Upper lobe of left lung (tissue), 6 donors: ENCODE results near the gene NHS. TPM values are rescaled to one million over a fixed set of nuclear protein-coding genes. Genes with fewer than 3 reads are reported as not detected.

Experiments used
- ATAC-seq, 2 donors: fragments of 200-7000 bp; cut with Tn5 transposase; one replicate each; pipeline ENCODE4 v1.9.1; 2022; ENCODE audit warnings: mild to moderate bottlenecking in 2 of 2, moderate library complexity in 2 of 2; ENCODE audit not compliant: low FRiP score in 2 of 2
- DNase-seq, 2 donors: peaks; one replicate each; pipeline ENCODE4 v3.0.0-alpha.2; 2019 to 2020
- H3K27ac ChIP-seq, 4 donors: fragments of 200-600 bp; sonication (generic); one replicate each; pipeline ENCODE4 v1.5.1; 2016 to 2019
- H3K27me3 ChIP-seq, 4 donors: fragments of 200-600 bp; sonication (generic); one replicate each; pipeline ENCODE4 v1.5.1; 2017 to 2019
- H3K36me3 ChIP-seq, 4 donors: fragments of 200-600 bp; sonication (generic); one replicate each; pipeline ENCODE4 v1.5.1; 2016 to 2019
- H3K4me1 ChIP-seq, 4 donors: fragments of 200-600 bp; sonication (generic); one replicate each; pipeline ENCODE4 v1.5.1; 2018 to 2019
- H3K4me3 ChIP-seq, 4 donors: fragments of 200-600 bp; sonication (generic); one replicate each; pipeline ENCODE4 v1.5.1; 2017 to 2019; ENCODE audit warnings: mild to moderate bottlenecking in 2 of 4, moderate library complexity in 1 of 4
- H3K9me3 ChIP-seq, 4 donors: fragments of 200-600 bp; sonication (generic); one replicate each; pipeline ENCODE4 v1.5.1; 2018 to 2019
- CTCF ChIP-seq, 6 experiments: fragments of 450-650 bp in 4 of 6; fragments of 200-600 bp in 2 of 6; sonication (generic) in 2 of 6; IDR thresholded peaks; one replicate each; pipeline ENCODE4 v1.5.1; 2016 to 2019; ENCODE audit warnings: antibody characterized with exemption in 6 of 6
- EP300 ChIP-seq, 4 donors: sonication (generic); formaldehyde crosslinking; IDR thresholded peaks; one replicate each; pipeline ENCODE4 v1.5.1; 2017; ENCODE audit warnings: antibody characterized with exemption in 4 of 4, control low read depth in 2 of 4
- POLR2A ChIP-seq, 4 donors: fragments of 450-650 bp; IDR thresholded peaks; one replicate each; pipeline ENCODE4 v1.5.1; 2016 to 2017; ENCODE audit warnings: antibody characterized with exemption in 4 of 4, mild to moderate bottlenecking in 2 of 4
- POLR2AphosphoS5 ChIP-seq, 2 donors: sonication (generic); formaldehyde crosslinking; IDR thresholded peaks; one replicate each; pipeline ENCODE4 v1.5.1; 2017; ENCODE audit warnings: antibody characterized with exemption in 2 of 2
- WGBS, 2 donors: methylation state at CpG; one replicate each; pipeline ENCODE4 v1.1.5; 2017 to 2018; 5-methylcytosine and 5-hydroxymethylcytosine counted together
- total RNA-seq, 6 donors: library from RNA; depleted of rRNA in 4 of 6; stranded (reverse); fragments of >200 nt in 4 of 6; gene quantifications; one replicate each; pipeline versions ENCODE4 v1.1.0 to v1.2.1, GENCODE V29; 2016 to 2021
- donor health status: DM: no; HTN: no; CAD: no; lungs with moderate emphysema.
- donor health status: DM: no; HTN: yes; CAD: no; lungs with severe emphysema.

Gene NHS
- total RNA-seq, 6 donors from 2014 or later, result 0.46 to 6.3 (median 2.4) TPM

- no peaks in the 10 kb centered on the region for H3K27me3 ChIP-seq
- no peak overlapping the region for H3K27ac ChIP-seq
- H3K4me3 ChIP-seq, result no peak overlapping the region
- DNase-seq (no peak), ATAC-seq (no peak)
- peaks cover 5 to 26% (median 10%) of the 10 kb centered on the region in 4 donors for H3K4me1 ChIP-seq
- H3K36me3 ChIP-seq, result no peaks in the 10 kb centered on the region
- WGBS, 2 donors, result 53 to 54% methylated on average over 1 of the region's 1 CpG
- no peaks in the 10 kb centered on the region for H3K9me3 ChIP-seq
- TF ChIP-seq POLR2AphosphoS5 (IDR thresholded peaks at IDR 0.05) (no peak), POLR2A (IDR thresholded peaks at IDR 0.05) (no peak)
Measured at GRCh38 chrX:17525266-17525665, 150.3 kb downstream of the NHS start.

- Histone ChIP-seq H3K4me1 (peaks cover 5 to 26% (median 10%) of the 10 kb centered on the region in 4 donors), H3K36me3 (no peaks in the 10 kb centered on the region), H3K4me3 (no peak overlapping the region), H3K9me3 (no peaks in the 10 kb centered on the region), H3K27ac (peak overlapping the region in 1 of 4 donors; percentile 69), H3K27me3 (no peaks in the 10 kb centered on the region)
- no peak for TF ChIP-seq POLR2AphosphoS5 (IDR thresholded peaks at IDR 0.05)
- no peak for TF ChIP-seq EP300 (IDR thresholded peaks at IDR 0.05)
- TF ChIP-seq CTCF (IDR thresholded peaks at IDR 0.05), result no peak
- TF ChIP-seq POLR2A (IDR thresholded peaks at IDR 0.05), result no peak
- no peak for ATAC-seq
- DNase-seq, result no peak
- WGBS, 2 donors, result 82 to 93% methylated on average over 3 to 8 of the region's 8 CpGs
Measured at GRCh38 chrX:17525762-17526555, 151.0 kb downstream of the NHS start.

GRCh38 chrX:17527135-17527701 is 152.2 kb downstream of the NHS start:
- ATAC-seq (peak; percentile 68 to 76), DNase-seq (peak in 1 of 2 donors; percentile 73)
- peak overlapping the region; percentile 44 to 73 (median 71) for H3K27ac ChIP-seq
- no peaks in the 10 kb centered on the region for H3K9me3 ChIP-seq
- H3K36me3 ChIP-seq, result no peaks in the 10 kb centered on the region
- H3K4me1 ChIP-seq, result peaks cover 5 to 24% (median 10%) of the 10 kb centered on the region in 4 donors
- WGBS, 2 donors, result 7 to 27% methylated on average over 2 to 5 of the region's 5 CpGs
- H3K27me3 ChIP-seq, result no peaks in the 10 kb centered on the region
- no peak for TF ChIP-seq POLR2A (IDR thresholded peaks at IDR 0.05)
- no peak for TF ChIP-seq POLR2AphosphoS5 (IDR thresholded peaks at IDR 0.05)
- TF ChIP-seq EP300 (IDR thresholded peaks at IDR 0.05), result no peak
- no peak for TF ChIP-seq CTCF (IDR thresholded peaks at IDR 0.05)
- peak overlapping the region in 1 of 4 donors; percentile 4 for H3K4me3 ChIP-seq

GRCh38 chrX:17527922-17528321 is 152.9 kb downstream of the NHS start:
- ATAC-seq, result peak; percentile 6 to 54
- WGBS, 2 donors, result 63 to 71% methylated on average over 1 of the region's 1 CpG

More at GRCh38 chrX:17527922-17528321, 152.9 kb downstream of the NHS start:
- TF ChIP-seq EP300 (IDR thresholded peaks at IDR 0.05) (no peak), POLR2A (IDR thresholded peaks at IDR 0.05) (no peak), CTCF (IDR thresholded peaks at IDR 0.05) (no peak), POLR2AphosphoS5 (IDR thresholded peaks at IDR 0.05) (no peak)
- Histone ChIP-seq H3K9me3 (no peaks in the 10 kb centered on the region), H3K4me3 (no peak overlapping the region), H3K27ac (peak overlapping the region; percentile 44 to 73 (median 71)), H3K27me3 (no peaks in the 10 kb centered on the region), H3K36me3 (no peaks in the 10 kb centered on the region), H3K4me1 (peaks cover 5 to 23% (median 10%) of the 10 kb centered on the region in 4 donors)
- DNase-seq, result no peak
